Type B pancreatic cell (in vitro differentiated cells): ENCODE measurements around the gene TLR2. TPM values are rescaled to one million over a fixed set of nuclear protein-coding genes. Genes with fewer than 3 reads are reported as not detected.

Experiments used
- DNase-seq: peaks from one replicate; pipeline ENCODE4 v3.0.0; 2021; ENCODE audit warnings: mixed read lengths; ENCODE audit not compliant: unreplicated experiment; ENCODE audit errors: extremely low spot score
- H3K27ac Mint-ChIP-seq: 2 replicates; pipeline ENCODE4 v1.8.0; 2021; ENCODE audit warnings: mild to moderate bottlenecking, mixed read lengths
- H3K27me3 Mint-ChIP-seq: 2 replicates; pipeline ENCODE4 v1.8.0; 2021; ENCODE audit warnings: mixed read lengths
- H3K36me3 Mint-ChIP-seq: 2 replicates; pipeline ENCODE4 v1.8.0; 2021; ENCODE audit warnings: mixed read lengths
- H3K4me1 Mint-ChIP-seq: one replicate; pipeline ENCODE4 v1.8.0; 2021; ENCODE audit warnings: mixed read lengths; ENCODE audit not compliant: unreplicated experiment
- H3K4me3 Mint-ChIP-seq: 2 replicates; pipeline ENCODE4 v1.8.0; 2021; ENCODE audit warnings: mild to moderate bottlenecking, mixed read lengths
- H3K9me3 Mint-ChIP-seq: 2 replicates; pipeline ENCODE4 v1.8.0; 2021; ENCODE audit warnings: mixed read lengths
- total RNA-seq: library from RNA; stranded (reverse); gene quantifications from 2 replicates; pipeline ENCODE4 v1.2.1, GENCODE V29; 2021; ENCODE audit warnings: low replicate concordance
- TF ChIP-seq, protein P1 (sequence below): fragments of 200-600 bp; sonication (generic); conservative IDR thresholded peaks from 2 replicates; pipeline ENCODE4 v1.5.0; 2021; ENCODE audit warnings: antibody characterized with exemption, mild to moderate bottlenecking

Gene TLR2
- total RNA-seq, 1 donor from 2014 or later = 1.2 TPM

DNA sequence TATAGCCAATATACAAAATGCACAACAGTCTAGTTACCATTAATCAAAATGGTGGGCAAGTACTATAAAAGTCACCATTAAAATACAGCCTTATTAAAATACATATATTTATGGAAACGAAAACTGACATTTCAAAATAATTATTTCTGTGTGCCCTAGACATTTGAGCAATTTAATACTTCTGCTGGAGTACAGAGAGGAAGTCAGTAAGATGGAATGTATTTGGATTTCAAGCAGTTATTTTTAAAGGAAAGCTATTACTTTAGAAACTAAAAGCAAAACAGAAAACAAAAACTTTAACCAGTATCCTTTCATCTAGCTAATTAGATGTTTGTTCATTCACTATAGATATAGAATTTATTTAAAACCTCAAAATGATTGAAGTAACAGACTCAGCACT is 37.8 kb upstream of the TLR2 start:
- H3K4me3 Mint-ChIP-seq = no peak overlapping the region
- peaks cover 5% of the 10 kb centered on the region for H3K9me3 Mint-ChIP-seq
- no peak overlapping the region for H3K27ac Mint-ChIP-seq
- H3K27me3 Mint-ChIP-seq = peaks cover 1% of the 10 kb centered on the region
- TF ChIP-seq, protein P1, sequence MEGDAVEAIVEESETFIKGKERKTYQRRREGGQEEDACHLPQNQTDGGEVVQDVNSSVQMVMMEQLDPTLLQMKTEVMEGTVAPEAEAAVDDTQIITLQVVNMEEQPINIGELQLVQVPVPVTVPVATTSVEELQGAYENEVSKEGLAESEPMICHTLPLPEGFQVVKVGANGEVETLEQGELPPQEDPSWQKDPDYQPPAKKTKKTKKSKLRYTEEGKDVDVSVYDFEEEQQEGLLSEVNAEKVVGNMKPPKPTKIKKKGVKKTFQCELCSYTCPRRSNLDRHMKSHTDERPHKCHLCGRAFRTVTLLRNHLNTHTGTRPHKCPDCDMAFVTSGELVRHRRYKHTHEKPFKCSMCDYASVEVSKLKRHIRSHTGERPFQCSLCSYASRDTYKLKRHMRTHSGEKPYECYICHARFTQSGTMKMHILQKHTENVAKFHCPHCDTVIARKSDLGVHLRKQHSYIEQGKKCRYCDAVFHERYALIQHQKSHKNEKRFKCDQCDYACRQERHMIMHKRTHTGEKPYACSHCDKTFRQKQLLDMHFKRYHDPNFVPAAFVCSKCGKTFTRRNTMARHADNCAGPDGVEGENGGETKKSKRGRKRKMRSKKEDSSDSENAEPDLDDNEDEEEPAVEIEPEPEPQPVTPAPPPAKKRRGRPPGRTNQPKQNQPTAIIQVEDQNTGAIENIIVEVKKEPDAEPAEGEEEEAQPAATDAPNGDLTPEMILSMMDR = no peak
- no peaks in the 10 kb centered on the region for H3K36me3 Mint-ChIP-seq
- H3K4me1 Mint-ChIP-seq = peaks cover 12% of the 10 kb centered on the region
- DNase-seq = no peak

DNA sequence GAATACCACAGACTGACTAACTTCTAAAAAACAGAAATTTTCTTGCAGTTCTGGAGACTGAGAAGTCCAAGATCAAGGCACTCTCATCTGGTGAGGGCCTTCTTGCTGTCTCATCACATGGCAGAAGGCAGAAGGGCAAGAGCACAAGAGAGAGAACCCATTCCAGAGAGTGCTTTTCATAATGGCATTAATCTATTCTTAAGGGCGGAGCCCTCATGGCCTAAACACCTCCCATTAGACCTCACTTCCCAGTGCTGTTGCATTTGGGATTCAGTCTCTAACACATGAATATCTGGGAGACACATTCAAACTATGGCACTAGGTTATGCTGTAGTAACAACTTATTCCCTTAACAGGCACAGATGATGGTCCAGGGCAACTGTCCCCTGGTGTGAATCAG is 37.1 kb upstream of the TLR2 start:
- Mint-ChIP-seq H3K9me3 (peaks cover 5% of the 10 kb centered on the region), H3K27ac (no peak overlapping the region), H3K36me3 (no peaks in the 10 kb centered on the region), H3K27me3 (peaks cover 3% of the 10 kb centered on the region), H3K4me1 (peaks cover 15% of the 10 kb centered on the region), H3K4me3 (no peak overlapping the region)
- no peak for DNase-seq
- TF ChIP-seq, protein P1 = no peak

DNA sequence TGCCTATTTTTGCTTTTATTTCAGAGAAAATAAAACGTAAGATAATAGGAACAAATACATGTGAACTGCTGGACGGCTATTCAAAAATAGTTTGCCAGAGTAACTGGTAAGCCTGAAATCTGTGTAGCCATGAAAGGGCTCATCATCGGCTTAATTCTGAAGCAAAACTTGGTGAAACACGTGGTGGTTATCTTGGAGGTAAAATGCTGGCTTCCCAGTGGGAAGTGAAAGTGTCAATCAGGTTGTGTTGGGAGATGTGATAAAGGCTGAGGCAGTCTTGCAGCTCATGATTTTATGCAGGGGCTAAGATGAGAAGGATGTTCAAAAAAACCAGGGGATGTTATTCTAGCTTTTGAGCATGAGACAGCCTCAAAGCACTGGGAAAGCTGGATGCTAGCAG is 36.1 kb upstream of the TLR2 start:
- peaks cover 5% of the 10 kb centered on the region for H3K9me3 Mint-ChIP-seq

DNA sequence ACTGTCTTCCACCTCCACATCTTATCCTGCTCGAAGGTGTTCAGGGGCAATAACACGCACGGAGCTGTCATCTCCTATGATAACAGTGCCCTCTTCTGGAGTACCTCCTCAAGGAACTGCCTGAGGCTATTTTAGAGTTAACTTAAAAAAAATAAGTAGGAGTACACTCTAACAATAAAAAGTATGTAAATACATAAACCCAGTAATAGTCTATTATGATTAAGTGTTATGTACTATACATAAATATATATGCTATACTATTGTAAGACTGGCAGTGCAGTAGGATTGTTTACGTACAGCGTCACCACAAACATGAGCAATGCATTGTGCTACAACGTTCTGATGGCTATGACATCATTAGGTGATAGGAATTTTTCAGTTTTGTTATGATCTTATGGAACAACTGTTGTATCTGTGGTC is 34.5 kb upstream of the TLR2 start:
- H3K4me3 Mint-ChIP-seq = no peak overlapping the region
- H3K27me3 Mint-ChIP-seq = peaks cover 3% of the 10 kb centered on the region
- TF ChIP-seq, protein P1 = peak; percentile 65
- no peaks in the 10 kb centered on the region for H3K36me3 Mint-ChIP-seq
- H3K4me1 Mint-ChIP-seq = peaks cover 10% of the 10 kb centered on the region
- H3K9me3 Mint-ChIP-seq = peaks cover 5% of the 10 kb centered on the region
- no peak for DNase-seq
- H3K27ac Mint-ChIP-seq = no peak overlapping the region

More for the DNA sequence above, 36.1 kb upstream of the TLR2 start:
- no peak overlapping the region for H3K4me3 Mint-ChIP-seq
- no peak for DNase-seq
- peaks cover 15% of the 10 kb centered on the region for H3K4me1 Mint-ChIP-seq
- no peaks in the 10 kb centered on the region for H3K36me3 Mint-ChIP-seq
- TF ChIP-seq, protein P1 = no peak
- H3K27ac Mint-ChIP-seq = no peak overlapping the region
- peaks cover 3% of the 10 kb centered on the region for H3K27me3 Mint-ChIP-seq

DNA sequence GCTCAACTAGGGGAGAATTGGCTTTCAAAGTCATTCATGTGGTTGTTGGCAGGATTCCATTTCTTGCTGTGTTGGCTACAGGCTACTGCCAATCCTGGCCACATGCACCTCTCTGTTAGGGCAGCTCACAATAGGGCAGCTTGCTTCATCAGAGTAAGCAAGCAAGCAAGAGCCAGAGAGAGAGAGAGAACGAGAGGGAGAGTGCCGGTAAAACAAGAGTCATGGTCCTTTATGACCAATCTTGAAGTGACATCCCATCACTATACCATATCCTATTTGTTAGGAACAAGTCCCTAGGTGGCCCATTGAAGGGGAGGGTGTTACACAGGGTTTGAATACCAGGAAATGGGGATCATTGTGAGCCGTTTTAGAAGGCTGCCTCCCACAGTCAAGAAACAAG is 33.0 kb upstream of the TLR2 start:
- Mint-ChIP-seq H3K27me3 (peaks cover 15% of the 10 kb centered on the region), H3K4me1 (peaks cover 10% of the 10 kb centered on the region), H3K27ac (no peak overlapping the region), H3K36me3 (no peaks in the 10 kb centered on the region), H3K4me3 (no peak overlapping the region), H3K9me3 (no peaks in the 10 kb centered on the region)
- TF ChIP-seq, protein P1 = no peak
- no peak for DNase-seq

DNA sequence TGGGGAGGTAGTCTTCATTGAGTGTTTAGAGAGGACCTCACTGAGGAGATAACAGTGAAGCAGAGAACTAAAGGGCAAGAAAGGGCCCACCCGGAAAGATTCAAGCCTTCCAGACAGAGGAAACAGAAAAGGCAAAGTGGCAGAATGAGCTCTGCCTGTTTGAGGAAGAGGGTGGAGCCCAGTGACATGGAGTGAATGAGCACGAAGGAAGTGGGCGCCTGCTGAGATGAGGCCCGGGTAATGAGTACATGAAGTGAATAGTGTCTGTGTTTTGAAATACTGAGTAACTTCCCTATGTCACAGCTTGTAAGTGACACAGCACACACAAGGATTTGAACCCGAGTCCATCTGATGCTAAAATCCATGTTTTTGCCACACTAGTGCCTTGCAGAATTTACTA is 32.5 kb upstream of the TLR2 start:
- Mint-ChIP-seq H3K36me3 (no peaks in the 10 kb centered on the region), H3K4me3 (no peak overlapping the region), H3K27ac (no peak overlapping the region), H3K9me3 (no peaks in the 10 kb centered on the region), H3K4me1 (peaks cover 10% of the 10 kb centered on the region), H3K27me3 (peaks cover 15% of the 10 kb centered on the region)
- DNase-seq = no peak
- TF ChIP-seq, protein P1 = no peak
